Measurements from ENCODE around the gene ITPK1. TPM values are rescaled to one million over a fixed set of nuclear protein-coding genes. Genes with fewer than 3 reads are reported as not detected.

ITPK1 gene
- total RNA-seq, 4 donors from 2014 or later, result 43.9 to 56.1 (median 44.5) TPM

DNA sequence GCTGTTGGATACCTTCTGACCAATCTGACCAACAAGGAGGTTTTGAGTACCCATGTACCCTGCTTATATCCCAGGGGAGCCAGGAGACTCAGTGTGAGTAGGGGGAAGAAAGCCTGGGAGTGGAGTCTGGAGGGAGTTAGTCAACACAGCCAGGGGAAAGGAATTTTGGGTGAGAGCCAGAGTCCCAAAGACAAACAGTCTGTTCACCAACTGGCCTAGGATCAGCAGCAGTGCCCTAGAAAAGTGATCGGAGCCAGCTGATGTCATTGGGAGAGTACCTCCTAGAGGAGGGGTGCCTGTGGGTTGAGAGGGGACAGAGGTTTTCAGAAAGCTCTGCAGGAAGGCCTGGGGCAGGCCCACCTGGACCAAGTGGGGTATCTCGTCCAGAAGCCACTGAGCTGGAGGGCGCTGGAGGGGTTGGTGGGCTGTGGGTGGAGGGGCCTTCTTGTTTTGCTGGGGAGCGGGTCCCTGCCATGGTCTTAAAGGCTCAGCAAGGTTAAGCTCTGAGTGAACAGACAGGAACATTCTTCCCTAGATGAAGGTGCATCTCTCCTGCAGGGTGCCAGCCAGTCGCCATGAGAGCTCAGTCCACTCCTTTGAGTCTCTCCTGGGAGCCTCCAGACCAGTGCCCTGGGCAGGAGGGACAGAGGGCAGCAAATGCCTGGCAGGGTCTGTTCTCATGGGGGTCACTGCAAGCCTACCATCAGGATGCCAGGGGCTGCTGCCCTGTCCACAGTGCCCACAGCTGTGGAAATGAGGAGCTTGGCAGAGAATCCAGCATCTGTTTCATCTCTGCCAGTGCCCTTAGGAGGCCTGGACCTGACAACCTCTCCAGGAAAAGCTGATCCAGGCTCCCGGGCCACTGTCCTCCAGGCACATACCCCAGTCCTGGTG lies 129.2 kb downstream of the ITPK1 start:
- no peak overlapping the region for H3K4me3 ChIP-seq (replicated peaks in 1 of 3)
- 62 to 81% methylated on average over 3 to 6 of the region's 6 CpGs for WGBS, 2 donors
- no peaks in the 10 kb centered on the region for H3K36me3 ChIP-seq

DNA sequence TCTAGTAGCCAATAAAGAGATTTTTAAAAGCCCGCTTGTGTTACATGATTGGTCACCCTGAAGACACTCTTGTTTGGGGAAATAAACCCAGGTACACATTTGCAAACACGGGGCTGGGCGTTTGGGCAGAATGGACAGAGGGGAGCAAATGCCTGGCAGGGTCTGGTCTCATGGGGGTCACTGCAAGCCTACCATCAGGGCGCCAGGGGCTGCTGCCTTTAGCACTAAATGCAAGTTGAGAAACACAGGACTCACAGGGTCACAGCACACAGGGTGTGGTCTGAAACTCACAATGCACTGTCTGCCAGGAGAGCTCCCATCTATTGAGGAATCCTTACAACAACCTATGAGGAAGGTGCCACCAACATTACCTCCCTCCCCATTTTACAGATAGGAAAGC lies 130.2 kb downstream of the ITPK1 start:
- WGBS, 2 donors, result 93 to 95% methylated on average over 4 of the region's 4 CpGs
- intact Hi-C loops (cut with DNase I), result no loop called here
- Histone ChIP-seq H3K27me3 (no peaks in the 10 kb centered on the region), H3K27ac (peak overlapping the region in 2 of 3 donors; percentile 15 to 32), H3K9me3 (no peaks in the 10 kb centered on the region), H3K4me3 (replicated peaks in 1 of 3) (no peak overlapping the region), H3K36me3 (no peaks in the 10 kb centered on the region), H3K4me1 (peaks cover 14 to 35% of the 10 kb centered on the region in 2 donors)
- DNase-seq, result no peak
- no peak for TF ChIP-seq POLR2A (IDR thresholded peaks at IDR 0.05)
- TF ChIP-seq, protein P1, sequence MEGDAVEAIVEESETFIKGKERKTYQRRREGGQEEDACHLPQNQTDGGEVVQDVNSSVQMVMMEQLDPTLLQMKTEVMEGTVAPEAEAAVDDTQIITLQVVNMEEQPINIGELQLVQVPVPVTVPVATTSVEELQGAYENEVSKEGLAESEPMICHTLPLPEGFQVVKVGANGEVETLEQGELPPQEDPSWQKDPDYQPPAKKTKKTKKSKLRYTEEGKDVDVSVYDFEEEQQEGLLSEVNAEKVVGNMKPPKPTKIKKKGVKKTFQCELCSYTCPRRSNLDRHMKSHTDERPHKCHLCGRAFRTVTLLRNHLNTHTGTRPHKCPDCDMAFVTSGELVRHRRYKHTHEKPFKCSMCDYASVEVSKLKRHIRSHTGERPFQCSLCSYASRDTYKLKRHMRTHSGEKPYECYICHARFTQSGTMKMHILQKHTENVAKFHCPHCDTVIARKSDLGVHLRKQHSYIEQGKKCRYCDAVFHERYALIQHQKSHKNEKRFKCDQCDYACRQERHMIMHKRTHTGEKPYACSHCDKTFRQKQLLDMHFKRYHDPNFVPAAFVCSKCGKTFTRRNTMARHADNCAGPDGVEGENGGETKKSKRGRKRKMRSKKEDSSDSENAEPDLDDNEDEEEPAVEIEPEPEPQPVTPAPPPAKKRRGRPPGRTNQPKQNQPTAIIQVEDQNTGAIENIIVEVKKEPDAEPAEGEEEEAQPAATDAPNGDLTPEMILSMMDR (IDR thresholded peaks at IDR 0.05), result no peak

More for the DNA sequence above, 129.2 kb downstream of the ITPK1 start:
- DNase-seq, result peak; percentile 73 to 83
- H3K4me1 ChIP-seq, result peaks cover 14 to 35% of the 10 kb centered on the region in 2 donors
- H3K27me3 ChIP-seq, result no peaks in the 10 kb centered on the region
- TF ChIP-seq POLR2A (IDR thresholded peaks at IDR 0.05), result no peak
- TF ChIP-seq, protein P1 (IDR thresholded peaks at IDR 0.05), result no peak
- H3K9me3 ChIP-seq, result no peaks in the 10 kb centered on the region
- peak overlapping the region; percentile 15 to 77 (median 32) for H3K27ac ChIP-seq
- intact Hi-C loops (cut with DNase I), result no loop called here

DNA sequence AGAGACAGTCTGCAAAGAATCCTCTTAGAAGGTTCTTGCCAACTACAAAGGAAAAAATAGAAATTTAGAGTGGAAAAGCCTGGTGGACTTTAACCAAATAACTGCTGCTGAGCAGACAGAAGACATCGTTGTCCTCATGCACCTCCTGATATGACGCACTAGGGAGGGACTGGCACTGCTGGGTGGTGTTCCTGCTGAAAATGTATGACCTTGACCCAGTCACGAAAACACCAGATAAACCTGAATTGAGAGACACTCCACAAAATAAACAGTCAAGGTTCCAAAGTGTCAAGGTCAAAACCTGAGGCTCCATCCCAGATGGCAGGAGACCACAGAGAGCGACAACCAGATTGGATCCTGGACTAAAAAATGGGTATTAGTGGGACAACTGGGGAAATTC lies 130.8 kb downstream of the ITPK1 start:
- WGBS, 2 donors, result 93 to 96% methylated on average over 4 of the region's 4 CpGs
- Histone ChIP-seq H3K4me1 (peaks cover 14 to 34% of the 10 kb centered on the region in 2 donors), H3K36me3 (no peaks in the 10 kb centered on the region), H3K27me3 (no peaks in the 10 kb centered on the region), H3K27ac (no peak overlapping the region), H3K4me3 (replicated peaks in 1 of 3) (no peak overlapping the region), H3K9me3 (no peaks in the 10 kb centered on the region)
- TF ChIP-seq, protein P1 (IDR thresholded peaks at IDR 0.05), result no peak
- TF ChIP-seq POLR2A (IDR thresholded peaks at IDR 0.05), result no peak
- no peak for DNase-seq
- intact Hi-C loops (cut with DNase I), result no loop called here

DNA sequence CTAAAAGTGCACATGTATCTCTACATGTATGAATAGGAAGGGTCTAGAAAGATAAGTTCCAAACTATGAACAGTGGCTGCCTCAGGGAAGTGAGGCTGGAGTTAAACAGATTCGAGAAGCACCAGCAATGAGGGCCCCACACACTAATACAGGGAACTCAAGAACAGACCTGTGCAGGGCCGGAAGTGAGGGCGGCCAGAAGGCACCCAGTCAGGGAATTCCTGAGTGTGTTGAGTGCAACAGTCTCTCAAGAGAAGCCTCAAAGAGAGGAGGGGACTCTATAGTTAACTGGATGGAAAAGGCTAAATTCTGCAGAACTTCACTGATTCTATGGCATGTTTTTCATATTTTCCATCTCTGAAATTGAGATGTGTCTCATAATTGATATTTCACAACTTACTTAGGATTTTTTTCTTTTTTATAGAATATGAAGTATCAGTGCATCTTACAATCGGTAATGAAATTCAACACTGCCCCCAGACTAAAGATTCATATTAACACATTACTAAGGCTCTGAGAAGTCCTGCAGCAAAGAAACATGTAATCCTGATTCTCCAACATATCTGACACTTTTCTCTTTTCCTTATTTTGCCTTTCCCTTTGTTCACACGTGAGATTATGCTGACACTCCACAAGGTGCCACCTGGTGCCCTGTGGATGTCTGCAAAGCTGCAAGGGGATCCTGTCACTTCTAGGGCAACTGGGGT lies 131.5 kb downstream of the ITPK1 start:
- no peaks in the 10 kb centered on the region for H3K27me3 ChIP-seq
- H3K36me3 ChIP-seq, result no peaks in the 10 kb centered on the region
- H3K4me3 ChIP-seq (replicated peaks in 1 of 3), result no peak overlapping the region
- no peak for TF ChIP-seq POLR2A (IDR thresholded peaks at IDR 0.05)
- TF ChIP-seq, protein P1 (IDR thresholded peaks at IDR 0.05), result no peak
- H3K27ac ChIP-seq, result no peak overlapping the region
- WGBS, 2 donors, result 86% methylated on average over 5 of the region's 5 CpGs
- intact Hi-C loops (cut with DNase I), result no loop called here
- DNase-seq, result no peak
- H3K9me3 ChIP-seq, result no peaks in the 10 kb centered on the region
- peaks cover 14 to 27% of the 10 kb centered on the region in 2 donors for H3K4me1 ChIP-seq

Data from thyroid gland (tissue), 4 donors.